GM11168 (cell line): ENCODE measurements around the gene DOK5.

Source experiments
- in situ Hi-C: fragments of 300-500 bp; cut with MboI; formaldehyde crosslinking; loops from one replicate; pipeline ENCODE4 v1.12.0; 2022; ENCODE audit warnings: low sequenced_read_pairs; ENCODE audit not compliant: unreplicated experiment

The DOK5 gene

GRCh38 chr20:54601831-54602515 lies 126.6 kb downstream of the DOK5 start:
- in situ Hi-C loops = no loop called here

- in situ Hi-C loops = no loop called here
These were observed 129.9 kb downstream of the DOK5 start for GRCh38 chr20:54605319-54605718.

DNA sequence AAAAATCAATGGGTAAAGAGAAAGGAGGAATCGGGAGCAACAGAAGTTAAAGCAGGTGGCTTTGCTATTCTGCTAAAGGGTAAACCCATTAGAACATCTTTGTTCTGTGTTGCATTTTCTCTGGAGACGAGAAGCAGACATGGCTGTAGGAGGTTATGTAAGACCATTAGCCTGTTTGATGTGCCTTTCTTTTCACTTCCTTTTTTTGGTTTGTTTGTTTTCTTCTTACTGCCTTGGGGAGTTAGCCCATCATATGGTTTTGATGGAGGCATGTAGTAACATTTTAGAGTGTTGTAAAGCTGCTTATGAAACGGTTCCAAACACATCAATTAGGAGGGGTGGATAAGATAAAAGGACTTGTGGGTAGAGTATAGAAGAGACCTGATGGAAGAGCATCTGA lies 131.0 kb downstream of the DOK5 start:
- in situ Hi-C loops = no loop called here

- in situ Hi-C loops = no loop called here
These were observed 132.8 kb downstream of the DOK5 start for GRCh38 chr20:54608039-54608745.

DNA sequence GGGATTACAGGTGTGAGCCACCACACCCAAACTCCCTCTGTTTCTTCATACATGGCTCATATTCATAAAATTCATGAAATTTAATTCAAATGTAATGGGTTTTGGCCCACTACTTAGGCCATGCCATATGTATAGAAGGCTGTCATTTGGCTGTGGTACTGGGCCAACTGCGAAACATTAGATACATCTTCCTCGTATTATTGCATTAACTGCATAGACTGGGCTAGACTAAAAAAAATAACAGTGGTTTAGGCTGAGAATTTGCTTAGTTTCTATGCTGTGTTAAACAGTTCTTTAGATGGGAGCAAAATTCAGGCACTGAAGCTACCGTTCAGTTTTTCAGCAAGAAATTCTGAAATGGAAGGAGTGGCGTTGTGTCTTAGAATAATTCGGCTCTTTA lies 133.6 kb downstream of the DOK5 start:
- in situ Hi-C loops = no loop called here

DNA sequence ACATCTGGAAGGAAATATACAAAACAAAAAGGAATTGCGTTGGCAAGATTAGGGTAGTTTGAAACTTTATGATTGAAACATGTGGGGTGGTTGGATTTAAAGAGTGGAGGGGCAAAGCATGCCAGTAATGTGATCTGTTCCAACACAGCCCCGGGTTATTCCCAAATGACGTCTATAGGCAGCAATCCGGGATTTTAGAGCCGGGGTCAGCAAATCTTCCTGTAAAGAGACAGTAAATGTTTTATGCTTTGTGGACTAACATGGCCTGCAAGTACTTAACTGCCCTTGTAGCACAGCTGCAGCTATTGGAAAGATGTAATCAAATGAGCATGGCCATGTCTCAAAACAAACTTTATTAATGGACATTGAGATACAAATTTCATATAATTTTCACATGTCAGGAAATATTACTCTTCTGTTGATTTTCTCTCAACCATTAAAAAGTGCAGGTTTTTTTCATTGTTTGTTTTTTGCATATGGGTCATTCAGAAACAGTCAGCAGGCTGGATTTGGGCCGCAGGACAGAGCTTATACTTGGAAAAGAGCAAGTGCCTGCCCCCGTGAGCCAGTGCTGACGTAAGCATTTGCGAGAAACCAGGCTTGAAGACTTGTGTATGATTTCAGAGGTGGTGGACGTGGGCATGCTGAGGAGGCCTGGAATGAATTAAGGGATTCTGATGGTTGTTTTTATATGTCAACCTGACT lies 136.5 kb downstream of the DOK5 start:
- in situ Hi-C loops = no loop called here

DNA sequence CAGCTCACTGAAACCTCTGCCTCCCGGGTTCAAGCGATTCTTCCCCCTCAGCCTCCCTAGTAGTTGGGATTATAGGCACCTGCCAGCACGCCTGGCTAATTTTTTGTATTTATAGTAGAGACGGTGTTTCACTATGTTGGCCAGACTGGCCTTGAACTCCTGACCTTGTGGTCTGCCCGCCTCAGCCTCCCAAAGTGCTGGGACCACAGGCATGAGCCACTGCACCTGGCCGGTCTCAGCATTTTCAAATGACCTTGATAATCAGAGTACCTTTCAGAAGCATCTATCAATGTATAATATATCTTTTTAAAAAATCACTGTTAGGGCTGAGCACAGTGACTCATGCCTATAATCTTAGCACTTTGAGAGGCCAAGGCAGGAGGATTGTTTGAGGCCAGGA lies 143.0 kb downstream of the DOK5 start:
- in situ Hi-C loops = no loop called here

DNA sequence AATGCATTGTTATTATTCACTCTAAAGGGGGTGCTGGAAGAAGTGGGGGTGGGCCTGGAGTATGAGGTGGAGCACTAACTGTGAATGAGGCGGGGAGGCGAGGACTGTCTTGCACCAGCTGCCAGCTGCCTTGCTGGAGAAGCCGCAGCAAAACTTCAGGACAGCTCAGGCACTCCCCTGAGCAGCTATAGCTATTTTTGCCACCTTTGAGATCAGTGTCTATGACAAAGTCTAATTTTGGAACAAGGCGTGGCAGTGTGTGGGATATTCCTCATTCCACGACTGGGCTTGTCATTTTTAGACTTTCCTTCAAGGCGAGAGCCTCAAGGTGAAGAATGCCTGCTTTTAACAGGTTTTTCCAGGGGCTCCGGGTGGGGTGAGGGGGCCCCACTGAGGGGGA lies 143.8 kb downstream of the DOK5 start:
- in situ Hi-C loops = no loop called here

GRCh38 chr20:54619682-54620081 lies 144.3 kb downstream of the DOK5 start:
- in situ Hi-C loops = no loop called here

- in situ Hi-C loops = no loop called here
These were observed 145.2 kb downstream of the DOK5 start for GRCh38 chr20:54620611-54621010.

DNA sequence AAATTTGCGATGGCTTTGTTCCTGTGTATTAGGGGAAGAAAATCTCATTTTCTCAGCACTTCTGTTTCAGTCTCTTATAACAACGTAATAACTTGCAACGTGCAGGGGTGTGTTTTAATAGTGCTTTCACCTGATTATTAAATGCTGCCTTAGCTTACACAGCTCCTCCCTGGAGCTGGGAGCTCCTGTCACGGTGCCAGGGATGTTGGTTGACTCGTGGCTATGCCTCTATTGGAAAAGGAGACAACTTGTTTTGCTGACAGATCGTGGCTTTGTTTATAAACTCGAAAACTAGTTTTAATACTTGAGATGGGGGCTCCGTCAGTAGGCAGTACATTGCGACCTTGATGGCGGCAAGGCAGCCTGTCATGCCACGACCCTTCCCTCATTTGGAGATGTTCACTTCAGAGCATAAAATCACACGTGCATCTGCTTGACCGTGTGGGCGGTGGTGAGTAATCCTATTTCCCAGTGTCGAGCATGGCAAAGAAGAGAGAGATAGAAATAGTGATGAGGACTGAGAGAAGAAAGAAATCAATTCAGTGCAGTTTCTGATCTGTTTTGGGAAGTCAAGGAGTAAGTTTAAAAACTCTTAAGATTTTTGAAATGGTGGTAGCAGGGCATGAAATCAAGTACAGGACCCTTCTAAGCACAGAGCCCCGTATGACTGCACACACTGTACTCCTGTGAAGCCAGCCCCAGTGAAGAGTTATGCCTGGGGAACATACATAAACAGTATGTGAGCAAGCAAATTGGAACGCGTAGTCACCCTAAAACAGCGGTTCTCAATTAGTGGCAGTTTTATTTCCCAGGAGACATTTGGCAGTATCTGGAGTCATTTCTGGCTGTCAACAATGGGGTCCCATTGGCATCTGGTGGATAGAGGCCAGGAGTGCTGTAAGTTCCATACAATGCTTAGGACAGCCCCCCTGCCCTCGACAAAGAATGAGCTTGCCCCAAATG lies 147.2 kb downstream of the DOK5 start:
- in situ Hi-C loops = no loop called here

GRCh38 chr20:54623991-54624569 lies 148.7 kb downstream of the DOK5 start:
- in situ Hi-C loops = no loop called here

DNA sequence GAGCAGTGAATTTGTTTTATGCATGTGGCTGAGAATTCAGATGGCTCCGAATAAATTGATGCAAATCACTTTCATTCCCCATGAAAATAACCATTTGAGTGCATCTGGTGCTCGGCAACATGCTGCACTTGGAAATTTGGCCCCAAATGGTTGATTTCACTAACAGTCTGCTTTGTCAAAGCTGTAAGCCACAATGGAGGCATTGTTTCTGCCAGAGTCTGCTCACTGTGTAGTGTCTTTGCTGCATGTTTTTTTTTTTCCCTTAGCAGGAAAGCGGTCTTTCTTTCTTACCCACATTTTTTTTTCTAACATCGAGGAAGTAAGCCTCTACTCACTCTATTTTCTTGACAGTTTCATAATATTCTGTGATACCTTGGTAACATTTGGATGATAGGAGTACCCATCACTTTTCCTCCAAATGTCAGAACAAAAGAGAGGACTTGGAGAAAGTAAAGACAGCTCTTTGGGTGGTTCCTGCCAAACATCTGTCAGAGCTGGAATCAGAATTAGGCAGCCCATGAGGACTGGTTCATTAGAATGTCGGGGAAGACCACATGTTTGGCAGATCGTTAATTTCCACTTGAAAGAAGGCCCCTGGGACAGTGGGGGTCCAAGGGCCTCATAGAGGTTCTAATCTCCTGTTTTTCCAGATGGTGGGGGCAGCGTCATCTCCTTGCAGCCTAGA lies 149.5 kb downstream of the DOK5 start:
- in situ Hi-C loops = loop anchor here (25.0 kb wide), 1 partner anchor 513 kb away; no protein-coding TSS in a partner anchor

- in situ Hi-C loops = loop anchor here (25.0 kb wide), 1 partner anchor 513 kb away; no protein-coding TSS in a partner anchor
These were observed 150.1 kb downstream of the DOK5 start for GRCh38 chr20:54625497-54625896.

- in situ Hi-C loops = loop anchor here (25.0 kb wide), 1 partner anchor 514 kb away; no protein-coding TSS in a partner anchor
These were observed 150.7 kb downstream of the DOK5 start for GRCh38 chr20:54626126-54626525.

DNA sequence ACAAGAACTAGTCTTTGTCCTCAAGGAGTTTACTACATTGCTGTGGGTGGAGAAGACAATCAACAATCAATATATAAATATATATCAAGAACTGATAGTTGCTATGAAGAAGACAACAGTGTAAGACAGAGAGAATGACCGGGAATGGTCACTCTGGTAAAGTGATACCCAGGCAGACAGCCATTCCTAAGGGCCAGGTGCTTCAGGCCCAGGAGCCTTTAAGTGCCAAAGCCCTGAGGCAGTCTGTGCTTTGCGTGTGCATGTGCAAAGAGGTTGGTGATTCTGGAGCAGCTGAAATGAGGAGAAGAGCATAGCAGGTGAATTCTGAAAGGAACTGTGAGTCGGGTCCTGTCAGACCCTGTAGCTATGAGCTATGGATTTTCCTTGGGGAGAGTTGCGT lies 154.2 kb downstream of the DOK5 start:
- in situ Hi-C loops = loop anchor here (25.0 kb wide), 1 partner anchor 517 kb away; no protein-coding TSS in a partner anchor

DNA sequence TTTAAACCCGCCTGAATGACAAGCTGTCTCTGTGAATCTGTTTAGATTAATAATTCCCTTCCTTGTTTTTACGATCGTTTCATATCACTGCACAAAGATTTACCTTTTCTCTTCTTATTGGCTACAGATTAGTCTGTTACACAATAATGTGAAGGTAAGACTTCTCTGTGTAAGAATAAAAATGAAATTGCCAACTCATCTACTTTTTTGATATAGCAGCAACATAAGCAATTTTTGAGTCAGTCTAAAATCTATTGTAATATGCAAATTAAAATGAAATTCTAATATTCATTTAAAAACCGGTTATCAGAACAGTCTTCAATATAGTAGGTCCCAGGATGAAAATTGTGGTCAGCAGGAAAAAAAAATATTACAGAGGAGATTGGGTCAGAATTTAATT lies 155.2 kb downstream of the DOK5 start:
- in situ Hi-C loops = loop anchor here (25.0 kb wide), 1 partner anchor 518 kb away; no protein-coding TSS in a partner anchor

DNA sequence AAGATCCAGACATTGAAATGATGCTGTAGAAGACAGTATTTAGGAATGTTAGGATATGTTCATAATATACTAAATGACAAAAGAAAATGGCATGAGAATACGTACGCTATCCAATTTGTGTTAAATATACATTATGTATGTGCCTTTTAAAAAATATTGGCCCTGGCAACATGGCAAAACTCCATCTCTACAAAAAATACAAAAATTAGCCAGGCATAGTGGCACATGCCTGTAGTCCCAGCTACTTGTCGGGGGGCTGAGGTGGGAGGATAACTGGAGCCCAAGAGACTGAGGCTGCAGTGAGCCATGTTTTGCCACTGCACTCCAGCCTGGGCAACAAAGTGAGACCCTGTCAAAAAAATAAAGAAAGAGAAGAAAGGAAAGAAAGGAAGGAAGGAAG lies 155.7 kb downstream of the DOK5 start:
- in situ Hi-C loops = loop anchor here (25.0 kb wide), 1 partner anchor 519 kb away; no protein-coding TSS in a partner anchor
